GM19395 (cell line): ENCODE measurements around the gene LUZP2.

Source experiments
- ATAC-seq: cut with Tn5 transposase; IDR thresholded peaks from one replicate; pipeline ENCODE4 v1.9.1; 2021; ENCODE audit warnings: mild to moderate bottlenecking, moderate library complexity; ENCODE audit not compliant: unreplicated experiment

LUZP2 gene

GRCh38 chr11:24560324-24560723, 63.5 kb downstream of the LUZP2 start:
- ATAC-seq: no peak

- peak; percentile 66 for ATAC-seq
Observed at GRCh38 chr11:24567380-24567779, 70.5 kb downstream of the LUZP2 start.

GRCh38 chr11:24572376-24572775, 75.5 kb downstream of the LUZP2 start:
- no peak for ATAC-seq

- no peak for ATAC-seq
Observed at GRCh38 chr11:24574461-24574860, 77.6 kb downstream of the LUZP2 start.

GRCh38 chr11:24575392-24575791, 78.5 kb downstream of the LUZP2 start:
- no peak for ATAC-seq

- ATAC-seq: no peak
Observed at GRCh38 chr11:24585192-24585591, 88.3 kb downstream of the LUZP2 start.

GRCh38 chr11:24587635-24588034, 90.8 kb downstream of the LUZP2 start:
- ATAC-seq: no peak

- ATAC-seq: no peak
Observed at GRCh38 chr11:24588081-24588480, 91.2 kb downstream of the LUZP2 start.

GRCh38 chr11:24589064-24589463, 92.2 kb downstream of the LUZP2 start:
- no peak for ATAC-seq

- ATAC-seq: no peak
Observed at GRCh38 chr11:24591283-24591682, 94.4 kb downstream of the LUZP2 start.

GRCh38 chr11:24592360-24592759, 95.5 kb downstream of the LUZP2 start:
- no peak for ATAC-seq

GRCh38 chr11:24593332-24593731, 96.5 kb downstream of the LUZP2 start:
- no peak for ATAC-seq

- ATAC-seq: no peak
Observed at GRCh38 chr11:24594401-24594800, 97.5 kb downstream of the LUZP2 start.

GRCh38 chr11:24598641-24599040, 101.8 kb downstream of the LUZP2 start:
- ATAC-seq: no peak

GRCh38 chr11:24609192-24610119, 112.6 kb downstream of the LUZP2 start:
- no peak for ATAC-seq

- ATAC-seq: no peak
Observed at GRCh38 chr11:24615451-24616160, 118.8 kb downstream of the LUZP2 start.

GRCh38 chr11:24617856-24618255, 121.0 kb downstream of the LUZP2 start:
- ATAC-seq: no peak

GRCh38 chr11:24619900-24620299, 123.0 kb downstream of the LUZP2 start:
- no peak for ATAC-seq

- ATAC-seq: no peak
Observed at GRCh38 chr11:24622262-24622661, 125.4 kb downstream of the LUZP2 start.

- ATAC-seq: no peak
Observed at GRCh38 chr11:24623121-24623520, 126.3 kb downstream of the LUZP2 start.

- no peak for ATAC-seq
Observed at GRCh38 chr11:24624432-24624831, 127.6 kb downstream of the LUZP2 start.

- no peak for ATAC-seq
Observed at GRCh38 chr11:24625975-24626374, 129.1 kb downstream of the LUZP2 start.
